GM10266 (cell line): ENCODE results near the gene RASGRP2.
A peak's percentile ranks its signal among the peaks of the same experiment; 100 is the strongest.

Experiments
- DNase-seq: peaks from one replicate; pipeline ENCODE4 v3.0.0; 2012; ENCODE audit errors: extremely low spot score
- TF ChIP-seq, protein P1 (sequence below): IDR thresholded peaks from 2 replicates; pipeline ENCODE4 v1.5.1; 2012; ENCODE audit warnings: mild to moderate bottlenecking, low read depth; ENCODE audit not compliant: control insufficient read depth, insufficient read depth; ENCODE audit errors: missing control alignments

The RASGRP2 gene

DNA sequence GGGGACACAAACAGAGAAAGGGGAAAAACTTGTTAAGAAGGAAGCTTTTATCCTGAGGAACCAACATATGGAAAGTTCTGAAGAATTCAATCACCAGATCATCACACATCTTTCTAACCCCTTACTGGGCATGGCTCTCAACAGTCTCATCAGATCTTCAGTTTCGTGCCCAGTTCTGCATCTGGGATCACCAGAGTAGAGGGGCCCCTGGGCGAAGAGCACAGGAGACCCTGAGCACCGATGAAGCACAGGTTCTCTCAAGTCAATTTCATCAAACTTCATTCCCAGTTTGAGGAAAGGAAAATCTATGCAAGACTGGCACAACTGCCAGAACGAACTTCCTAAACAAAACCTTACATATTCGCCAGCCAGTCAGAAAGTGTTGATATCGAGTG, 24.4 kb upstream of the RASGRP2 start:
- no peak for DNase-seq
- TF ChIP-seq, protein P1, sequence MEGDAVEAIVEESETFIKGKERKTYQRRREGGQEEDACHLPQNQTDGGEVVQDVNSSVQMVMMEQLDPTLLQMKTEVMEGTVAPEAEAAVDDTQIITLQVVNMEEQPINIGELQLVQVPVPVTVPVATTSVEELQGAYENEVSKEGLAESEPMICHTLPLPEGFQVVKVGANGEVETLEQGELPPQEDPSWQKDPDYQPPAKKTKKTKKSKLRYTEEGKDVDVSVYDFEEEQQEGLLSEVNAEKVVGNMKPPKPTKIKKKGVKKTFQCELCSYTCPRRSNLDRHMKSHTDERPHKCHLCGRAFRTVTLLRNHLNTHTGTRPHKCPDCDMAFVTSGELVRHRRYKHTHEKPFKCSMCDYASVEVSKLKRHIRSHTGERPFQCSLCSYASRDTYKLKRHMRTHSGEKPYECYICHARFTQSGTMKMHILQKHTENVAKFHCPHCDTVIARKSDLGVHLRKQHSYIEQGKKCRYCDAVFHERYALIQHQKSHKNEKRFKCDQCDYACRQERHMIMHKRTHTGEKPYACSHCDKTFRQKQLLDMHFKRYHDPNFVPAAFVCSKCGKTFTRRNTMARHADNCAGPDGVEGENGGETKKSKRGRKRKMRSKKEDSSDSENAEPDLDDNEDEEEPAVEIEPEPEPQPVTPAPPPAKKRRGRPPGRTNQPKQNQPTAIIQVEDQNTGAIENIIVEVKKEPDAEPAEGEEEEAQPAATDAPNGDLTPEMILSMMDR = no peak

DNA sequence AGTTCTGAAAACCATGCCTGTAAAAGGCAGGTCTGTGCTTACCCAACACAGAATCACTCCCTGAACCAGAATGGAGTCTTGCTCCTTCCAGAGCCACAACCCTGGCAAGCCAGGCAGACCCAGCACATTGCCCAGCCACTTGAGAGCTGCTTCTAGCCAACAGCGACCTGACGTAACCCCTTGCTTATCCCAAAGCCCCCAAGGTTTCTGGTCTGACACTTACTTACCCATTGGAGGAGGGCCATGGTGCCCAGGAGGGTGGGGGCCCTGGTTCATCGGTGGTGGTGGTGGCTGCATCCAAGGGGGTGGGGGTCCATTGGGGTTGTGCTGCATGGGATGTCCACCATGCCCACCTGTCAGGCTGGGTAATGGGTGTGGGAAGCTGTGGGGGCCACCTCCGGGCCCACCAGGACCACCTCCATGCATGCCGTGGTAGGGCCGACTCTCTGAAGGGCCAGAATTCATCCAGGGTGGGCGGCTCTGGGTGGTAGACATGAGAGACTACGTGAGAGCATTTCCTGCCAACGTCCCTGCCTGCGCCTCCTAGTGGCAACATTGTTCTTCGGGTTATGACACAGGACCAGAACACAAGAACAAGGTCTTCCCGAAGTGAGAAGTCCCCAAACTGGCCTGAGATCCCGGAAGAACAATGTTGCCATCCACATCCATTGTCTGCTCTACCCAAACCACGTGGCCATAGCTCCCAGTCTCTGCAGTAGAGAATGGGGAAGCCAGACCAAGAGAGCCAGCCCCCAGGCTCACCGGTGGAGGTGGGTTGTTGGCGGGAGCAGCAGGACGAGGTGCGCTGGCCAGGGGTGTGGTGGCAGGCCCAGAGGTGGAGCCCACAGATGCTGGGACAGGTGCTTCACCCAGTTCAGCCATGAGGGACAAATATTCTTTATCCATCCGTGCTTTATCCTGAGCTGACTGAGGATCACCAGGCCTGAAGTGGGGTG, 23.7 kb upstream of the RASGRP2 start:
- TF ChIP-seq, protein P1 = peak; percentile 75
- peak; percentile 62 for DNase-seq

DNA sequence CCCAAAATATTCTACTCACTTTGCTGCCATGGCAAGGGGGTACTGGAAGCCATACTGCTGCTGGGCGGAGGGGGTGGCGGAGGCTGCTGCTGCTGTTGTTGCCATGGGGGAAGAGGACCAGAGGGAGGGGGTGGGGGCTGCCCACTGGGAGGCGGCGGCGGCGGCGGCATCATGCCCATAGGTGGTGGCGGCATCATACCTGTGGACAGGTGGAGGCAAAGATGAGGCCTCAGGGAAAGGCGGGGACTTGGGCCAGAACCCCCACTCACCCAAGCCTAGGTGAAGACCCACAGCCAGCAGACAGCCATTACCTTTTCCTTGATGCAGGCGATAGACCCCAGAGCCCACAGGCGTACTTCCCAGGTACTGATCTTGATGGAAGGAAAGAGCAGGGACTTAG, 22.9 kb upstream of the RASGRP2 start:
- TF ChIP-seq, protein P1 = no peak

DNA sequence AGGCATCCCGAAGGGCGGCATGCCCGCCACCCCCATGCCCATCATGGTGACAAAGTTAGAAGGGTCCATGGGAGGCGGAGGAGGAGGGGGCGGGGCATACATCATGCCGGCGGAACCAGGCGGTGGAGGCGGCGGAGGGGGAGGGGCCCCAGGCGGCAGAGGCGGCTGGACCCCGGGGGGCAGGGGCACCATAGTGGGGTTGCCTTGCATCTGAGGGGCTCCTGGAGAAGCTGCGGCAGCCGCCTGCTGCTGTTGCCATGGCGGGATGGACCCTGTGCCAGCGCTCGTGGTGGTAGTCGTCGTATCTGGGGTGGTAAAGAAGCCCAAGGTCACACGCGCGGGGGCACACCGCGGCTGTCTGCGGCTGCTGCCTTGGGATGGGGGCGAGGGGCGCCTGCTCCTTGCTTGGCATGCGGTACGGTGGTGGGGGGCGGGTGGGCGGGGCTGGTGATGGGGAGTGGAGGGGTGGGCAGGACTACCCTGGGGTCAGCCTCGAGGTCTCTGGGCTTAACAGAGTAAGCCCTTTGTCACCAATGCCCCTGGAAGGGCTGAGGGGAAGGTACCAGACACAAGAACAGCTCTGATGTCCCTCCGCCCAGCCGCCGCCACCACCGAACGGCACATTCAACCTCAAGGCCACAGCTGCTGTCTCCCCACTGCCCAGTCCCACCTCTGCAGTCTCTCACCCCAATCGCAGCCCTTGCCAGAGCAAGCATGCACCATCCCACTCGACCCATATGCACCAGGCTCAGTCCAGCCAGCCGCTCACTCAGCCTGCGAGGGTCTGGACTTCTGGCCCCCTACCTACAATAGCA, 22.1 kb upstream of the RASGRP2 start:
- TF ChIP-seq, protein P1 = no peak
- DNase-seq = no peak

More for the DNA sequence above, 22.9 kb upstream of the RASGRP2 start:
- no peak for DNase-seq

DNA sequence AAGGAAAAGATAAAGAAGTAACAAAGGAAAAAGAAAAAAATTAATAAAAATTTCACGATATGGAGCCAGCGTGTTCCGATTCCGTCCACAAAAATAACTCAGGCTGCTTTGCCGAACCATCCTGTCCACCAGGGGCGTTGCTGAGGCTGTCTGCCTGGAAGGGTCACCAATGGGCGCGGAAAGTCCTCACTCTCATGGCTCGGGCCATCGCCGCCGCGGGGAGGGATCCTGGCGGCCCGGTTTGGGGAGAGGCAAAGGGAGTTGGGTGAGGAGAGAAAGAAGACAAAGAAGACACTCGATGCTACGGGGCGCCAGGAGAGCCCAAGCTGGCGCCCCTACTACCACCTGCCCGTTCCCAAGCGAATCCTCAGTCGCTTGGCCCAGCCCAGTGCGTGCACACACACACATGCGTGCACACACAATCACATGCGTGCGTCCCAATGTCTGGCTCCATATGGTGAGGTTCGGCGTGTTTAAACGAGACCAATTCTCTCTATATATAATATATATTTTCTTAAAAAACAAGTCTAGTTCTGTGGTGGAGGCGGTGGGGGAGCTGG, 21.4 kb upstream of the RASGRP2 start:
- no peak for DNase-seq
- TF ChIP-seq, protein P1 = no peak

DNA sequence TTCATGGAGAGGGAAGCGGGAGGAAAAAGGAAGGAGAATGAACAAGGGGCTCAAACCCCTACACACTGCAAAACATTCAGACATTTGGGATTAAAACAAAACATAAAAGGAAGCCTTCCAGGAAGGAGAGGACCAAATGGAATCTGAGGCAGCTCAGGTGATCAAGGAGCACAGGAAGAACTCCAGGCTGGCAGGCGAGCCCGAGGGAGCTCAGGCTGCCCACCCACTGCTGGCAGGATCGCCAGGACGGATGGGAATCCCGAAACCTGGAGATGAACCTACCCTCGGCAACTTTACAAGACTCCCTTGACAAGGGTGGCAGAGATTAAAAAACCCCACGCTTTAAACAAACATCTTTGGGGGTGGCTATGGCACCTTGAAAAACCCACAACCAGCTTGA, 20.8 kb upstream of the RASGRP2 start:
- TF ChIP-seq, protein P1 = no peak
- no peak for DNase-seq
